Activated CD4-positive, alpha-beta T cell treated with anti-CD3 and anti-CD28 coated beads for 36 hours (primary cell): ENCODE measurements around the gene ATP5MC3. TPM values are rescaled to one million over a fixed set of nuclear protein-coding genes. Genes with fewer than 3 reads are reported as not detected.
"Not testable (repeated sequence)": the region's sequence is repeated elsewhere in the genome, so short reads cannot be mapped to it uniquely, and the experiment has no call there.

Experiments
- ATAC-seq: fragments of 200-7000 bp; cut with Tn5 transposase; one replicate; pipeline ENCODE4 v1.10.0; 2021; ENCODE audit warnings: mild to moderate bottlenecking, moderate library complexity
- CTCF ChIA-PET: fragments of 350-600 bp; sonication (Branson Sonifier 250); formaldehyde crosslinking; loops from one replicate; lab custom pipeline; 2021; ENCODE audit warnings: antibody characterized with exemption; lab: Charles Lee
- POLR2A ChIA-PET: fragments of 350-600 bp; sonication (Branson Sonifier 250); formaldehyde crosslinking; loops from one replicate; lab custom pipeline; 2021; ENCODE audit warnings: antibody characterized with exemption, inconsistent platforms; lab: Charles Lee
- DNase-seq: peaks from one replicate; pipeline ENCODE4 v3.0.0-alpha.2; 2020
- H3K27ac Mint-ChIP-seq: one replicate; pipeline ENCODE4 v1.8.0; 2021; ENCODE audit warnings: mixed read lengths
- H3K27me3 Mint-ChIP-seq: one replicate; pipeline ENCODE4 v1.8.0; 2021; ENCODE audit warnings: mixed read lengths
- H3K36me3 Mint-ChIP-seq: one replicate; pipeline ENCODE4 v1.8.0; 2021; ENCODE audit warnings: low read depth, mixed read lengths
- H3K4me1 Mint-ChIP-seq: one replicate; pipeline ENCODE4 v1.8.0; 2021; ENCODE audit warnings: mixed read lengths
- H3K4me3 Mint-ChIP-seq: one replicate; pipeline ENCODE4 v1.8.0; 2021; ENCODE audit warnings: mild to moderate bottlenecking, moderate library complexity, mixed read lengths
- H3K9me3 Mint-ChIP-seq: one replicate; pipeline ENCODE4 v1.8.0; 2021; ENCODE audit warnings: low read depth, mixed read lengths
- intact Hi-C, 2 experiments: fragments of 100-400 bp; cut with DNase I in 1 of 2; cut with micrococcal nuclease in 1 of 2; formaldehyde crosslinking; loops; one replicate each; pipeline versions ENCODE4 v1.14.2 to v1.15.1; 2022 to 2024; cut with DNase I, micrococcal nuclease
- total RNA-seq, 2 experiments: library from RNA; stranded (reverse); gene quantifications; one replicate each; pipeline ENCODE4 v1.2.3, GENCODE V29; 2021

The ATP5MC3 gene
- 100 to 1,000 TPM; 244 to 386 TPM for total RNA-seq

- H3K27ac Mint-ChIP-seq: peak within 1 kb of the TSS; percentile 94
- ChIA-PET POLR2A (no interaction called here), CTCF (no interaction called here)
- ATAC-seq (peak; percentile 95), DNase-seq (peak; percentile 96)
- peaks cover 37% of the 10 kb centered on the region for H3K36me3 Mint-ChIP-seq
- no peaks in the 10 kb centered on the region for H3K27me3 Mint-ChIP-seq
- no peaks in the 10 kb centered on the region for H3K9me3 Mint-ChIP-seq
- H3K4me3 Mint-ChIP-seq: peak within 1 kb of the TSS; percentile 95
- intact Hi-C loops: loop anchor here (1.0 to 10.0 kb wide), 7 partner anchors 13 to 822 kb away; partner anchors contain the start of genes ATF2 (in 2 of the 2), GPR155 (in 1 of the 2) and LNPK (in 1 of the 2)
- H3K4me1 Mint-ChIP-seq: peaks cover 32% of the 10 kb centered on the region
These were observed at the start of gene ATP5MC3 for GRCh38 chr2:175181104-175181876. ATP5MC3 (minus strand) TSS chr2:175181710; CDS start chr2:175181393, 317 bp downstream.

- H3K4me3 Mint-ChIP-seq, H3K9me3 Mint-ChIP-seq, H3K36me3 Mint-ChIP-seq, intact Hi-C loops, H3K27ac Mint-ChIP-seq, H3K27me3 Mint-ChIP-seq, DNase-seq, POLR2A ChIA-PET: not testable (repeated sequence)
- peaks cover 15% of the 10 kb centered on the region for H3K4me1 Mint-ChIP-seq
- CTCF ChIA-PET: interaction anchor here (0.8 to 1.3 kb wide), 3 partner anchors 23 to 51 kb away, joined by 3 to 7 read pairs (median 6); no protein-coding TSS in a partner anchor
- peak; percentile 14 for ATAC-seq
These were observed 47.1 kb upstream of the ATP5MC3 start for GRCh38 chr2:175228601-175229000.

- DNase-seq: no peak
- H3K36me3 Mint-ChIP-seq: no peaks in the 10 kb centered on the region
- peaks cover 15% of the 10 kb centered on the region for H3K4me1 Mint-ChIP-seq
- no peak overlapping the region for H3K4me3 Mint-ChIP-seq
- intact Hi-C loops: no loop called here
- ATAC-seq: peak; percentile 79
- H3K27me3 Mint-ChIP-seq: peaks cover 8% of the 10 kb centered on the region
- H3K9me3 Mint-ChIP-seq: no peaks in the 10 kb centered on the region
- ChIA-PET POLR2A (no interaction called here), CTCF (interaction anchor here (1.3 kb wide), 1 partner anchor 23 kb away, joined by 7 read pairs; no protein-coding TSS in a partner anchor)
- peak overlapping the region; percentile 42 for H3K27ac Mint-ChIP-seq
These were observed 46.7 kb upstream of the ATP5MC3 start for GRCh38 chr2:175228179-175228578.

- peak overlapping the region; percentile 25 for H3K27ac Mint-ChIP-seq
- DNase-seq (no peak), ATAC-seq (peak; percentile 89)
- POLR2A ChIA-PET: no interaction called here
- peaks cover 11% of the 10 kb centered on the region for H3K27me3 Mint-ChIP-seq
- CTCF ChIA-PET: interaction anchor here (0.6 to 1.3 kb wide), 2 partner anchors 24 to 1114 kb away, joined by 5 to 7 read pairs; no protein-coding TSS in a partner anchor
- intact Hi-C loops: loop anchor here in 1 of 2 experiments (2.0 kb wide), 1 partner anchor 47 kb away; the partner anchor contains the start of gene ATP5MC3
- no peaks in the 10 kb centered on the region for H3K36me3 Mint-ChIP-seq
- H3K4me1 Mint-ChIP-seq: peaks cover 15% of the 10 kb centered on the region
- H3K9me3 Mint-ChIP-seq: no peaks in the 10 kb centered on the region
- H3K4me3 Mint-ChIP-seq: no peak overlapping the region
These were observed 45.9 kb upstream of the ATP5MC3 start for GRCh38 chr2:175227393-175227792.

- ATAC-seq (no peak), DNase-seq (no peak)
- Mint-ChIP-seq H3K4me3 (no peak overlapping the region), H3K9me3 (no peaks in the 10 kb centered on the region), H3K4me1 (no peaks in the 10 kb centered on the region), H3K36me3 (no peaks in the 10 kb centered on the region), H3K27me3 (peaks cover 22% of the 10 kb centered on the region), H3K27ac (no peak overlapping the region)
- POLR2A ChIA-PET: no interaction called here
- intact Hi-C loops: no loop called here
- CTCF ChIA-PET: interaction anchor here (0.9 to 1.5 kb wide), 3 partner anchors 13 to 107 kb away, joined by 3 to 4 read pairs (median 3); no protein-coding TSS in a partner anchor
These were observed 38.6 kb upstream of the ATP5MC3 start for GRCh38 chr2:175220075-175220474.

GRCh38 chr2:175218551-175218950 is 37.0 kb upstream of the ATP5MC3 start:
- Mint-ChIP-seq H3K36me3 (no peaks in the 10 kb centered on the region), H3K4me1 (no peaks in the 10 kb centered on the region), H3K4me3 (no peak overlapping the region), H3K9me3 (no peaks in the 10 kb centered on the region), H3K27me3 (peaks cover 26% of the 10 kb centered on the region), H3K27ac (no peak overlapping the region)
- intact Hi-C loops: no loop called here
- ChIA-PET POLR2A (interaction anchor here (0.5 kb wide), 1 partner anchor 797 kb away, joined by 3 read pairs; no protein-coding TSS in a partner anchor), CTCF (interaction anchor here (1.4 to 2.9 kb wide), 2 partner anchors 14 to 33 kb away, joined by 7 to 14 read pairs; no protein-coding TSS in a partner anchor)
- ATAC-seq (no peak), DNase-seq (no peak)

- peaks cover 4% of the 10 kb centered on the region for H3K4me1 Mint-ChIP-seq
- no peaks in the 10 kb centered on the region for H3K36me3 Mint-ChIP-seq
- H3K4me3 Mint-ChIP-seq: no peak overlapping the region
- H3K27ac Mint-ChIP-seq: no peak overlapping the region
- CTCF ChIA-PET: interaction anchor here (0.6 to 1.6 kb wide), 8 partner anchors 10 to 613 kb away, joined by 3 to 6 read pairs (median 4); no protein-coding TSS in a partner anchor
- no peaks in the 10 kb centered on the region for H3K9me3 Mint-ChIP-seq
- POLR2A ChIA-PET: no interaction called here
- ATAC-seq (no peak), DNase-seq (no peak)
- H3K27me3 Mint-ChIP-seq: peaks cover 11% of the 10 kb centered on the region
- intact Hi-C loops: no loop called here
These were observed 26.4 kb upstream of the ATP5MC3 start for GRCh38 chr2:175207741-175208438.

GRCh38 chr2:175206866-175207265 is 25.4 kb upstream of the ATP5MC3 start:
- H3K4me1 Mint-ChIP-seq: peaks cover 4% of the 10 kb centered on the region
- ATAC-seq: no peak
- POLR2A ChIA-PET: interaction anchor here (0.5 kb wide), 1 partner anchor 306 kb away, joined by 3 read pairs; no protein-coding TSS in a partner anchor

GRCh38 chr2:175205523-175205922 is 24.0 kb upstream of the ATP5MC3 start:
- Mint-ChIP-seq H3K9me3 (no peaks in the 10 kb centered on the region), H3K27ac (no peak overlapping the region), H3K4me3 (no peak overlapping the region), H3K27me3 (peaks cover 4% of the 10 kb centered on the region), H3K4me1 (peaks cover 4% of the 10 kb centered on the region), H3K36me3 (no peaks in the 10 kb centered on the region)
- DNase-seq: no peak
- intact Hi-C loops: no loop called here
- POLR2A ChIA-PET: no interaction called here
- no peak for ATAC-seq
- CTCF ChIA-PET: interaction anchor here (1.3 to 3.4 kb wide), 6 partner anchors 11 to 892 kb away, joined by 4 to 62 read pairs (median 12); no protein-coding TSS in a partner anchor

More at GRCh38 chr2:175206866-175207265, 25.4 kb upstream of the ATP5MC3 start:
- intact Hi-C loops: no loop called here
- Mint-ChIP-seq H3K27ac (no peak overlapping the region), H3K4me3 (no peak overlapping the region), H3K27me3 (peaks cover 8% of the 10 kb centered on the region), H3K9me3 (no peaks in the 10 kb centered on the region), H3K36me3 (no peaks in the 10 kb centered on the region)
- CTCF ChIA-PET: interaction anchor here (0.8 to 1.0 kb wide), 3 partner anchors 13 to 45 kb away, joined by 3 read pairs; no protein-coding TSS in a partner anchor
- no peak for DNase-seq

GRCh38 chr2:175203621-175204496 is 22.3 kb upstream of the ATP5MC3 start:
- Mint-ChIP-seq H3K27me3 (peaks cover 10% of the 10 kb centered on the region), H3K4me1 (peaks cover 4% of the 10 kb centered on the region), H3K27ac (no peak overlapping the region), H3K9me3 (peaks cover 3% of the 10 kb centered on the region), H3K4me3 (no peak overlapping the region), H3K36me3 (no peaks in the 10 kb centered on the region)
- peak; percentile 79 for DNase-seq
- CTCF ChIA-PET: interaction anchor here (0.6 to 4.1 kb wide), 19 partner anchors 9 to 509 kb away, joined by 3 to 62 read pairs (median 5); no protein-coding TSS in a partner anchor
- POLR2A ChIA-PET: interaction anchor here (0.6 to 1.4 kb wide), 2 partner anchors 30 to 78 kb away, joined by 5 read pairs; no protein-coding TSS in a partner anchor
- ATAC-seq: peak; percentile 98
- intact Hi-C loops: loop anchor here (1.0 to 5.0 kb wide), 4 partner anchors 47 to 893 kb away; no protein-coding TSS in a partner anchor
